RWPE1 (cell line): ENCODE data around the gene SLC2A14.
"Not testable (repeated sequence)": the region's sequence is repeated elsewhere in the genome, so short reads cannot be mapped to it uniquely, and the experiment has no call there.

Experiments used
- CTCF ChIA-PET: fragments of 350-600 bp; sonication (Branson Sonifier 250); formaldehyde crosslinking; extraction: SDS; loops from one replicate; lab custom pipeline; 2021; lab: Yijun Ruan, JAX
- POLR2A ChIA-PET: fragments of 400-600 bp; formaldehyde crosslinking; extraction: SDS; loops from one replicate; lab custom pipeline; 2020; ENCODE audit warnings: antibody characterized with exemption; ENCODE audit not compliant: low non-redundant PET; lab: Yijun Ruan, JAX
- DNase-seq: peaks from one replicate; pipeline ENCODE4 v3.0.0; 2012; ENCODE audit warnings: low spot score
- H3K27ac ChIP-seq: fragments of 450-650 bp; 2 replicates; pipeline ENCODE4 v1.5.1; 2017
- TF ChIP-seq, protein P1 (sequence below): fragments of 450-650 bp; conservative IDR thresholded peaks from 2 replicates; pipeline ENCODE4 v1.5.1; 2017; ENCODE audit warnings: low read depth, mild to moderate bottlenecking

Gene SLC2A14

GRCh38 chr12:7787574-7788293 lies 85.0 kb downstream of the SLC2A14 start:
- TF ChIP-seq, protein P1, sequence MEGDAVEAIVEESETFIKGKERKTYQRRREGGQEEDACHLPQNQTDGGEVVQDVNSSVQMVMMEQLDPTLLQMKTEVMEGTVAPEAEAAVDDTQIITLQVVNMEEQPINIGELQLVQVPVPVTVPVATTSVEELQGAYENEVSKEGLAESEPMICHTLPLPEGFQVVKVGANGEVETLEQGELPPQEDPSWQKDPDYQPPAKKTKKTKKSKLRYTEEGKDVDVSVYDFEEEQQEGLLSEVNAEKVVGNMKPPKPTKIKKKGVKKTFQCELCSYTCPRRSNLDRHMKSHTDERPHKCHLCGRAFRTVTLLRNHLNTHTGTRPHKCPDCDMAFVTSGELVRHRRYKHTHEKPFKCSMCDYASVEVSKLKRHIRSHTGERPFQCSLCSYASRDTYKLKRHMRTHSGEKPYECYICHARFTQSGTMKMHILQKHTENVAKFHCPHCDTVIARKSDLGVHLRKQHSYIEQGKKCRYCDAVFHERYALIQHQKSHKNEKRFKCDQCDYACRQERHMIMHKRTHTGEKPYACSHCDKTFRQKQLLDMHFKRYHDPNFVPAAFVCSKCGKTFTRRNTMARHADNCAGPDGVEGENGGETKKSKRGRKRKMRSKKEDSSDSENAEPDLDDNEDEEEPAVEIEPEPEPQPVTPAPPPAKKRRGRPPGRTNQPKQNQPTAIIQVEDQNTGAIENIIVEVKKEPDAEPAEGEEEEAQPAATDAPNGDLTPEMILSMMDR = no peak
- no peak for DNase-seq
- POLR2A ChIA-PET = no interaction called here
- no peak overlapping the region for H3K27ac ChIP-seq
- CTCF ChIA-PET = interaction anchor here (0.6 kb wide), 1 partner anchor 434 kb away, joined by 3 read pairs; no protein-coding TSS in a partner anchor

DNA sequence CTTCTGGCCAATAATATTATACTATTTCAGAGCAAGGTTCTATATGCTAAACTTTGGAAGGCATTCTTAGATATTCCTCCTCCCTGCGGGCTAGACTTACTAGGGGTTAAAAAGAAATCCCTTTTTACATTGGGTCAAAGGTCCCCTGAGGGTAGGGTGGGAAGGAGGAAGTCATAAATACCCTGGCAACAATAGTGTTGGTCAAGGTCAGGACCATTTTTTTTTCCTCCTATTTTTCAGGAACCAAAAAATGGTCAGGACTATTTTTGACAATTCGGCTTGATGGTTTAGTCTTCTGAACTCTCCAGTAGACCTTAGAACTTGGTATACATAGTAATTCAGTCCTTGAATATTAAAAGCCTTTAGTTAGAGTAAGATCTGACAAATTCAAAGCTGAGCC lies 88.0 kb downstream of the SLC2A14 start:
- TF ChIP-seq, protein P1 = no peak
- no peak for DNase-seq
- no peak overlapping the region for H3K27ac ChIP-seq
- CTCF ChIA-PET = no interaction called here
- POLR2A ChIA-PET = no interaction called here

DNA sequence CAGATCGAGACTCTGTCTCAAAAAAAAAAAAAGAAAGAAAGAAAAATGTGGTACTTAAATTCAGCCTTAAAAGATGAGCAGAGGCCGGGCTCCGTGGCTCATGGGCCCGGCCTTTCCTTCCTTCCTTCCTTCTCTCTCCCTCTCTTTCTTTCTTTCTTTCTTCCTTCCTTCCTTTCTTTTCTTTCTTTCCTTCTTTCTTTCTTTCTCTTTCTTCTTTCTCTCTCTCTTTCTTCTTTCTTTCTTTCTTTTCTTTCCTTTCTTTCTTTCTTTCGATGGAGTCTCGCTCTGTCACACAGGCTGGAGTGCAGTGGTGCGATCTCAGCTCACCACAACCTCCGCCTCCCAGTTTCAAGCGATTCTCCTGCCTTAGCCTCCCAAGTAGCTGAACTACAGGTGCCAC lies 89.3 kb downstream of the SLC2A14 start:
- H3K27ac ChIP-seq, POLR2A ChIA-PET, CTCF ChIA-PET, DNase-seq: not testable (repeated sequence)

DNA sequence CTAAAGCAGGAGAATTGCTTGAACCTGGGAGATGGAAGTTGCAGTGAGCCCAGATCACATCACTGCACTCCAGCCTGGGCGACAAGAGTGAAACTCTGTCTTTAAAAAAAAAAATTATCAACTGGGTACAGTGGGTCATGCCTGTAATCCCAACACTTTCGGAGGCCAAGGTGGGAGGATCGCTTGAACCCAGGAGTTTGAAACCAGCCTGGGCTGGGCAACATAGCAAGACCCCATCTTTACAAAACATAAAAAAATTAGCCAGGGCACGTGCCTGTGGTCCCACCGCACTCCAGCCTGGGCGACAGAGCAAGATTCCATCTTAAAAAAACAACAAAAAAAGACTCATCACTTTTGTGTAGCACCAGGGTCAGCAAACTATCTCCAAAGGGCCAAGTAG lies 90.7 kb downstream of the SLC2A14 start:
- POLR2A ChIA-PET = no interaction called here
- CTCF ChIA-PET = interaction anchor here (0.7 kb wide), 1 partner anchor 95 kb away, joined by 3 read pairs; no protein-coding TSS in a partner anchor
- DNase-seq = no peak
- TF ChIP-seq, protein P1 = no peak
- H3K27ac ChIP-seq = no peak overlapping the region

DNA sequence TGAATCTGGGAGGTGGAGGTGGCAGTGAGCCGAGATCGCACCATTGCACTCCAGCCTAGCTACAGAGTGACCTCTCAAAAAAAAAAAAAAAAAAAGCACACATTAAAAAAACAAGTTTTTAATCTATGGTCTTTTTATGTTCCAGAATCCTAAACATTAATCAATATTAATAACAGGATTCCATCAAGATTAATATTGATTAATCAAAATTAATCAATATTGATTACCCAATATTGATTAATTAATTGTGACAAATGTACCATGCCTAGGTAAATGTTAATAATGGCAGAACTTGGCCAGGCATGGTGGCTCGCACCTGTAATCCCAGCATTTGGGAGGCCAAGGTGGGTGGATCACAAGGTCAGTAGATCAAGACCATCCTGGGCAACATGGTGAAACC lies 91.4 kb downstream of the SLC2A14 start:
- ChIA-PET CTCF (no interaction called here), POLR2A (no interaction called here)
- H3K27ac ChIP-seq = no peak overlapping the region
- DNase-seq = no peak
- TF ChIP-seq, protein P1 = no peak

- CTCF ChIA-PET = no interaction called here
- TF ChIP-seq, protein P1 = no peak
- POLR2A ChIA-PET = no interaction called here
Observed at GRCh38 chr12:7769999-7770398, 102.7 kb downstream of the SLC2A14 start.

More at GRCh38 chr12:7769999-7770398, 102.7 kb downstream of the SLC2A14 start:
- no peak for DNase-seq
- no peak overlapping the region for H3K27ac ChIP-seq
